HEK293 (cell line): ENCODE measurements around the gene FANCC.

Experiments
- CTCF ChIA-PET: fragments of 350-600 bp; formaldehyde crosslinking; extraction: SDS; loops from one replicate; lab custom pipeline; 2021; ENCODE audit warnings: antibody characterized with exemption; lab: Yijun Ruan, JAX
- POLR2A ChIA-PET: fragments of 300-600 bp; formaldehyde crosslinking; extraction: SDS; loops from one replicate; lab custom pipeline; 2020; ENCODE audit warnings: antibody characterized with exemption, inconsistent platforms; lab: Yijun Ruan, JAX
- H3K27ac ChIP-seq: fragments of 200-500 bp; sonication (Bioruptor generic); 2 replicates; pipeline ENCODE4 v1.5.1; 2014; ENCODE audit warnings: low read depth, low read length, control low read depth, inconsistent platforms; ENCODE audit errors: extremely low read depth
- H3K36me3 ChIP-seq, 2 experiments: fragments of 200-500 bp in 1 of 2; sonication (Bioruptor generic) in 1 of 2; 1 replicate in 1 of 2; 2 replicates in 1 of 2; pipeline ENCODE4 v1.5.1; 2014 to 2017; ENCODE audit warnings: inconsistent platforms in 2 of 2, low read length in 2 of 2; ENCODE audit not compliant: control insufficient read depth in 2 of 2, insufficient read depth in 1 of 2
- H3K4me1 ChIP-seq: fragments of 200-500 bp; sonication (Bioruptor generic); 2 replicates; pipeline ENCODE4 v1.5.1; 2014; ENCODE audit warnings: mild to moderate bottlenecking, low read length, inconsistent platforms; ENCODE audit not compliant: control insufficient read depth, insufficient read depth
- H3K4me3 ChIP-seq: 2 replicates; pipeline ENCODE4 v1.5.1; 2011; ENCODE audit warnings: low read depth, mild to moderate bottlenecking, control low read depth, low read length, moderate library complexity
- H3K9me3 ChIP-seq: fragments of 200-500 bp; sonication (Bioruptor generic); 2 replicates; pipeline ENCODE4 v1.5.1; 2014; ENCODE audit warnings: low read depth, low read length, inconsistent platforms; ENCODE audit not compliant: control insufficient read depth, insufficient read depth
- AEBP2 ChIP-seq: fragments of 450-650 bp; formaldehyde crosslinking; IDR thresholded peaks from 2 replicates; pipeline ENCODE4 v1.5.1; 2016; ENCODE audit warnings: missing biosample characterization, missing genetic modification characterization, borderline replicate concordance
- FEZF1 ChIP-seq: fragments of 450-650 bp; formaldehyde crosslinking; IDR thresholded peaks from 2 replicates; pipeline ENCODE4 v1.5.1; 2016; ENCODE audit warnings: missing biosample characterization, missing genetic modification characterization
- GFI1B ChIP-seq: fragments of 450-650 bp; formaldehyde crosslinking; IDR thresholded peaks from 2 replicates; pipeline ENCODE4 v1.5.1; 2016; ENCODE audit warnings: missing biosample characterization, missing genetic modification characterization
- PRDM6 ChIP-seq: fragments of 450-650 bp; formaldehyde crosslinking; IDR thresholded peaks from 2 replicates; pipeline ENCODE4 v1.5.1; 2017; ENCODE audit warnings: missing biosample characterization, missing genetic modification characterization
- SALL2 ChIP-seq: fragments of 450-650 bp; formaldehyde crosslinking; IDR thresholded peaks from 2 replicates; pipeline ENCODE4 v1.5.0; 2017; ENCODE audit warnings: missing biosample characterization, mild to moderate bottlenecking, missing genetic modification characterization, borderline replicate concordance
- SETDB1 ChIP-seq: IDR thresholded peaks from one replicate; pipeline ENCODE4 v1.6.1; 2017; ENCODE audit warnings: mild to moderate bottlenecking, low read length, moderate library complexity, mixed read lengths; ENCODE audit not compliant: insufficient read length
- SP7 ChIP-seq: fragments of 450-650 bp; formaldehyde crosslinking; IDR thresholded peaks from 2 replicates; pipeline ENCODE4 v1.5.1; 2016; ENCODE audit warnings: missing biosample characterization, missing genetic modification characterization
- ZBTB48 ChIP-seq: fragments of 450-650 bp; formaldehyde crosslinking; IDR thresholded peaks from 2 replicates; pipeline ENCODE4 v1.5.1; 2016; ENCODE audit warnings: missing biosample characterization, missing genetic modification characterization
- ZFP3 ChIP-seq: fragments of 450-650 bp; formaldehyde crosslinking; IDR thresholded peaks from 2 replicates; pipeline ENCODE4 v1.5.1; 2016; ENCODE audit warnings: low read depth, missing biosample characterization, missing genetic modification characterization
- ZNF10 ChIP-seq: fragments of 450-650 bp; formaldehyde crosslinking; IDR thresholded peaks from 2 replicates; pipeline ENCODE4 v1.5.1; 2017; ENCODE audit warnings: missing biosample characterization, missing genetic modification characterization
- ZNF174 ChIP-seq: fragments of 450-650 bp; formaldehyde crosslinking; IDR thresholded peaks from 2 replicates; pipeline ENCODE4 v1.5.0; 2017; ENCODE audit warnings: missing biosample characterization, mild to moderate bottlenecking, missing genetic modification characterization
- ZNF202 ChIP-seq: fragments of 450-650 bp; formaldehyde crosslinking; IDR thresholded peaks from 2 replicates; pipeline ENCODE4 v1.5.1; 2016; ENCODE audit warnings: missing biosample characterization, missing genetic modification characterization, borderline replicate concordance
- ZNF214 ChIP-seq: fragments of 450-650 bp; formaldehyde crosslinking; IDR thresholded peaks from 2 replicates; pipeline ENCODE4 v1.5.1; 2017; ENCODE audit warnings: missing biosample characterization, mild to moderate bottlenecking, missing genetic modification characterization, borderline replicate concordance
- ZNF341 ChIP-seq: fragments of 450-650 bp; formaldehyde crosslinking; IDR thresholded peaks from 2 replicates; pipeline ENCODE4; 2016; ENCODE audit warnings: low read depth, missing biosample characterization, missing genetic modification characterization
- ZNF394 ChIP-seq: fragments of 450-650 bp; formaldehyde crosslinking; IDR thresholded peaks from 2 replicates; pipeline ENCODE4 v1.5.1; 2016; ENCODE audit warnings: missing biosample characterization, missing genetic modification characterization, mild to moderate bottlenecking, moderate library complexity, borderline replicate concordance
- ZNF433 ChIP-seq: fragments of 450-650 bp; formaldehyde crosslinking; IDR thresholded peaks from 2 replicates; pipeline ENCODE4 v1.5.1; 2016; ENCODE audit warnings: missing biosample characterization, missing genetic modification characterization, low read depth
- ZNF501 ChIP-seq: fragments of 450-650 bp; formaldehyde crosslinking; IDR thresholded peaks from 2 replicates; pipeline ENCODE4 v1.5.1; 2016; ENCODE audit warnings: missing biosample characterization, missing genetic modification characterization
- ZNF544 ChIP-seq: fragments of 450-650 bp; formaldehyde crosslinking; IDR thresholded peaks from 2 replicates; pipeline ENCODE4 v1.5.0; 2017; ENCODE audit warnings: missing biosample characterization, missing genetic modification characterization
- ZNF560 ChIP-seq: fragments of 450-650 bp; formaldehyde crosslinking; IDR thresholded peaks from 2 replicates; pipeline ENCODE4 v1.5.1; 2017; ENCODE audit warnings: missing biosample characterization, missing genetic modification characterization, borderline replicate concordance
- ZNF600 ChIP-seq: fragments of 450-650 bp; formaldehyde crosslinking; IDR thresholded peaks from 2 replicates; pipeline ENCODE4 v1.5.1; 2016; ENCODE audit warnings: missing biosample characterization, missing genetic modification characterization
- ZNF639 ChIP-seq: fragments of 450-650 bp; formaldehyde crosslinking; IDR thresholded peaks from 2 replicates; pipeline ENCODE4 v1.5.1; 2016; ENCODE audit warnings: missing biosample characterization, missing genetic modification characterization
- ZNF658 ChIP-seq: fragments of 450-650 bp; formaldehyde crosslinking; IDR thresholded peaks from 2 replicates; pipeline ENCODE4; 2016; ENCODE audit warnings: missing biosample characterization, missing genetic modification characterization
- ZNF670 ChIP-seq: fragments of 450-650 bp; formaldehyde crosslinking; IDR thresholded peaks from 2 replicates; pipeline ENCODE4 v1.5.1; 2016; ENCODE audit warnings: missing biosample characterization, missing genetic modification characterization, low read depth
- ZNF777 ChIP-seq: fragments of 450-650 bp; formaldehyde crosslinking; IDR thresholded peaks from 2 replicates; pipeline ENCODE4 v1.5.1; 2017; ENCODE audit warnings: missing biosample characterization, missing genetic modification characterization, borderline replicate concordance
- ZNF843 ChIP-seq: fragments of 450-650 bp; formaldehyde crosslinking; IDR thresholded peaks from 2 replicates; pipeline ENCODE4 v1.5.1; 2016; ENCODE audit warnings: missing biosample characterization, missing genetic modification characterization
- TF ChIP-seq, protein P1 (sequence below): fragments of 450-650 bp; formaldehyde crosslinking; IDR thresholded peaks from 2 replicates; pipeline ENCODE4 v1.5.1; 2016; ENCODE audit warnings: missing biosample characterization, missing genetic modification characterization

Gene FANCC

GRCh38 chr9:95062596-95063065 lies 254.9 kb downstream of the FANCC start:
- POLR2A ChIA-PET = no interaction called here
- H3K4me1 ChIP-seq = peaks cover 12% of the 10 kb centered on the region

GRCh38 chr9:95061916-95062595 lies 255.5 kb downstream of the FANCC start:
- ChIA-PET CTCF (interaction anchor here (0.7 to 1.2 kb wide), 2 partner anchors 16 to 70 kb away, joined by 3 read pairs; no protein-coding TSS in a partner anchor), POLR2A (interaction anchor here (1.1 kb wide), 1 partner anchor 9 kb away, joined by 3 read pairs; no protein-coding TSS in a partner anchor)
- H3K4me3 ChIP-seq = no peak overlapping the region
- peaks cover 17% of the 10 kb centered on the region for H3K4me1 ChIP-seq
- peaks cover 0 to 38% of the 10 kb centered on the region in 2 experiments; a peak in 1 of 3 replicates for H3K36me3 ChIP-seq
- H3K27ac ChIP-seq = no peak overlapping the region
- H3K9me3 ChIP-seq = no peaks in the 10 kb centered on the region
- no peak for TF ChIP-seq ZNF394 (tag by site-specific recombination)
- no peak for TF ChIP-seq SALL2 (tag by site-specific recombination)
- no peak for TF ChIP-seq ZNF658
- TF ChIP-seq ZNF341 (tag by site-specific recombination) = no peak
- no peak for TF ChIP-seq GFI1B
- TF ChIP-seq ZNF600 (tag by site-specific recombination) = no peak
- no peak for TF ChIP-seq ZNF843 (tag by site-specific recombination)
- no peak for TF ChIP-seq ZNF777
- TF ChIP-seq ZFP3 (tag by site-specific recombination) = no peak
- TF ChIP-seq AEBP2 (tag by site-specific recombination) = no peak
- no peak for TF ChIP-seq ZNF639 (tag by site-specific recombination)
- TF ChIP-seq ZNF433 = no peak
- no peak for TF ChIP-seq ZNF560 (tag by site-specific recombination)

More at GRCh38 chr9:95062596-95063065, 254.9 kb downstream of the FANCC start:
- CTCF ChIA-PET = no interaction called here
- Histone ChIP-seq H3K9me3 (no peaks in the 10 kb centered on the region), H3K4me3 (no peak overlapping the region), H3K36me3 (peaks cover 0 to 42% of the 10 kb centered on the region in 2 experiments; a peak in 1 of 3 replicates), H3K27ac (no peak overlapping the region)
- TF ChIP-seq ZNF394 (tag by site-specific recombination) (no peak), ZNF202 (tag by site-specific recombination) (no peak), ZNF544 (no peak), PRDM6 (no peak), ZBTB48 (no peak), ZNF670 (tag by site-specific recombination) (no peak), SETDB1 (no peak), ZNF174 (no peak), FEZF1 (tag by site-specific recombination) (no peak), SP7 (tag by site-specific recombination) (no peak), ZNF214 (tag by site-specific recombination) (no peak), ZNF10 (tag by site-specific recombination) (no peak), ZNF501 (tag by site-specific recombination) (no peak)
- TF ChIP-seq, protein P1, sequence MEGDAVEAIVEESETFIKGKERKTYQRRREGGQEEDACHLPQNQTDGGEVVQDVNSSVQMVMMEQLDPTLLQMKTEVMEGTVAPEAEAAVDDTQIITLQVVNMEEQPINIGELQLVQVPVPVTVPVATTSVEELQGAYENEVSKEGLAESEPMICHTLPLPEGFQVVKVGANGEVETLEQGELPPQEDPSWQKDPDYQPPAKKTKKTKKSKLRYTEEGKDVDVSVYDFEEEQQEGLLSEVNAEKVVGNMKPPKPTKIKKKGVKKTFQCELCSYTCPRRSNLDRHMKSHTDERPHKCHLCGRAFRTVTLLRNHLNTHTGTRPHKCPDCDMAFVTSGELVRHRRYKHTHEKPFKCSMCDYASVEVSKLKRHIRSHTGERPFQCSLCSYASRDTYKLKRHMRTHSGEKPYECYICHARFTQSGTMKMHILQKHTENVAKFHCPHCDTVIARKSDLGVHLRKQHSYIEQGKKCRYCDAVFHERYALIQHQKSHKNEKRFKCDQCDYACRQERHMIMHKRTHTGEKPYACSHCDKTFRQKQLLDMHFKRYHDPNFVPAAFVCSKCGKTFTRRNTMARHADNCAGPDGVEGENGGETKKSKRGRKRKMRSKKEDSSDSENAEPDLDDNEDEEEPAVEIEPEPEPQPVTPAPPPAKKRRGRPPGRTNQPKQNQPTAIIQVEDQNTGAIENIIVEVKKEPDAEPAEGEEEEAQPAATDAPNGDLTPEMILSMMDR = no peak
